ENCODE data around the gene TMX1.
A peak's percentile ranks its signal among the peaks of the same experiment; 100 is the strongest.

TMX1 gene

DNA sequence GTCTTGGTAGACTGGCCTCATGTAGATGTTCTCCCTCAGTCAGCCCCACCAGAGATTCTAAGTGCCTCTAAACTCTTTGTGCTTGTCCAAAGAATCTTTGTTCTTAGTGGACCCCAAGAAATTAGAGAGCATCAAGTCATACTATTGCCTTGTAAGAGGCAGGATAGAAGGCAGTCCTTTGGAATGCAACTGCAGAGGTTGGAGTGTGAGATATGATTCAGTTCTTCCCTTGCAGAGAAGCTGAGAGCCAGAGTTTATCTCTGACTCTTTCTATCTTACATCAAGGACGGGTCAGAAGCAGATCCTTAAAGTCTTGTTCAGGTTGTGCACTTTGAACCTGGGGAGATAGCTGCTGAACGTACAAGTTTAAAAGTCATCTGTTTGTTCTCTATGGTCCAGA, 21.1 kb downstream of the TMX1 start:
- TF ChIP-seq, protein P1, sequence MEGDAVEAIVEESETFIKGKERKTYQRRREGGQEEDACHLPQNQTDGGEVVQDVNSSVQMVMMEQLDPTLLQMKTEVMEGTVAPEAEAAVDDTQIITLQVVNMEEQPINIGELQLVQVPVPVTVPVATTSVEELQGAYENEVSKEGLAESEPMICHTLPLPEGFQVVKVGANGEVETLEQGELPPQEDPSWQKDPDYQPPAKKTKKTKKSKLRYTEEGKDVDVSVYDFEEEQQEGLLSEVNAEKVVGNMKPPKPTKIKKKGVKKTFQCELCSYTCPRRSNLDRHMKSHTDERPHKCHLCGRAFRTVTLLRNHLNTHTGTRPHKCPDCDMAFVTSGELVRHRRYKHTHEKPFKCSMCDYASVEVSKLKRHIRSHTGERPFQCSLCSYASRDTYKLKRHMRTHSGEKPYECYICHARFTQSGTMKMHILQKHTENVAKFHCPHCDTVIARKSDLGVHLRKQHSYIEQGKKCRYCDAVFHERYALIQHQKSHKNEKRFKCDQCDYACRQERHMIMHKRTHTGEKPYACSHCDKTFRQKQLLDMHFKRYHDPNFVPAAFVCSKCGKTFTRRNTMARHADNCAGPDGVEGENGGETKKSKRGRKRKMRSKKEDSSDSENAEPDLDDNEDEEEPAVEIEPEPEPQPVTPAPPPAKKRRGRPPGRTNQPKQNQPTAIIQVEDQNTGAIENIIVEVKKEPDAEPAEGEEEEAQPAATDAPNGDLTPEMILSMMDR (IDR thresholded peaks at IDR 0.05; ENCODE audit: low read depth, low read length) = no peak
- no peak for DNase-seq (ENCODE audit: extremely low read depth, low read depth)

DNA sequence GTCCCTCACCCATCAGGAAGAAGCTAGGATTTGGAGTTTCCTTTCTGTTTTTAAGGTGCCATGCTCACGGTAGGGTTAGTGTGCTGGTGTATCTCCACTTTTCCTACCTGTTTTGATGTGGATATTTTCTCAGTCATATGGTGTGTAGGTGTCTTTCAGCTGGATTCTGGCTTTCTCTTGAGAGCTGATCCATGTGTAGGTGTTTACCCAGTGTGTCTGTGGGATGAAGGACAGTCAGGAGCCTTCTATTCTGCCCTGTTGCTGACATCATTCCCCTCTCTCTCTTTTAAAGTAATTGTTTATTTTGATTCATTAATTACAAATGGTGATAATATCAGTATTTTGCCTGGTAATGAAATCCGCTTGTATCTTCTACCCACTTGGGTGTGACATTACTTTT, 22.8 kb downstream of the TMX1 start:
- TF ChIP-seq, protein P1 (IDR thresholded peaks at IDR 0.05; ENCODE audit: low read depth, low read length) = no peak
- DNase-seq (ENCODE audit: extremely low read depth, low read depth) = no peak

DNA sequence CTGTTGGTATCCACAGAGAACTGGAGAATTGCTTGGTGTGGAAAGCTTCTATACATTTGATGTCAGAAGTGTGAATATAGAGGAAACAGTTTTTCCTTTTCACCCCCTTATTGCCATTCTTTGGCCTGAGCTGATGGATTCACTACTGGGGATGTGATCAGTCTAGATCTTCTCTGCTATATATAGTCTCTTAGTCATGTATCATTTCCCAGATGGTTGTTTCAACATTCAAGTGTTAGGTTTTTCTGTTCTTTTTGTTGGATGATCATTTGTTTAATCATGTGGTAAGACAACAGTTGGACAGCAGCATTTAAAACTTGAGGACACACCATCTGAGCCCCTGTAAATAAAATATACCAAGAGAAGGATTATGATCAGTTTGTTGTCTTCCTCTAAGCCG, 29.6 kb downstream of the TMX1 start:
- TF ChIP-seq, protein P1 (IDR thresholded peaks at IDR 0.05; ENCODE audit: low read depth, low read length) = no peak
- no peak for DNase-seq (ENCODE audit: extremely low read depth, low read depth)

DNA sequence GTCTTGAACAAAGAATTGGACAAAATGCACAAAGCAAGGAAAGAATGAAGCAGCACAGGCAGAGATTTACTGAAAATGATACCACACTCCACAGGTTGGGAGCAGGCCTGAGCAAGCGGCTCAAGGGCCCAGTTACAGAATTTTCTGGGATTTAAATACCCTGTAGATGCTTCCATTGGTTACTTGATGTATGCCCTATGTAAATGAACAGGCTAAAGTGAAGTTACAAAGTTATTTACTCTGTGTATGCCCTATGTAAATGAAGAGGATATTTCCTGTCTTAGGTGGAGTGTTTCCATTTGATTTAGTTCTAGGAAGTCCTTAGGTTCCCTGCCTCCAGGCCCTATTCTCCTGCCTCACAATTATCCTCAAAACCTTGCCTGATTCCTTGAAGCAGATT, 36.6 kb downstream of the TMX1 start:
- TF ChIP-seq, protein P1 (IDR thresholded peaks at IDR 0.05; ENCODE audit: low read depth, low read length) = no peak

DNA sequence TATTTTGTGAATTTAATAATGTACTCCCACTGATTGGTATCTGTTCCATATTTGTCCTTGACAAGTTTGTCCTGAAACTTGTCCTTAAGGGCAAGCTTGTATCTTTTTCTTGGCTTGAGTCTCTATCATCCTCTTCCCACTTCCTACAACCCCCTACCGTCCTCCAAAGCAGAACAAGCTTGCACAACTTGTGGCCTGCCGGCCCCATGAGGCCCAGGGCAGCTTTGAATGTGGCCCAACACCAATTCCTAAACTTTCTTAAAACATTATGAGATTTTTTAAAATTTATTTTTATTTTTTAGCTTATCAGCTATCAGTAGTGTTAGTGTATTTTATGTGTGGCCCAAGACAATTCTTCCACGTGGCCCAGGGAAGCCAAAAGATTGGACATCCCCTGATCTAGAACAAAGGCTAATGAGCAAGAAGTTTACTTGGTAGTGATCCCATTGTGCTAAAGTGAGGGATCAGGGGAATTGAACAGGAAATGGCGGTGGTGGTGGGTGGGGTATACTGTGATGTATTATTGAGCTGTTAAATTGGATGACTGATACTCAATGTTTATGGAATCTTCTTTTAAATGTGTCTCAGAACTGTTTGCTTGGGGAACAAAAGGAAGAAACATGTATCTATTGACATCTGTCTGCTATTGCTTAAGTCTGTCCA, 37.8 kb downstream of the TMX1 start:
- DNase-seq (ENCODE audit: extremely low read depth, low read depth) = no peak

More for the DNA sequence above, 36.6 kb downstream of the TMX1 start:
- no peak for DNase-seq (ENCODE audit: extremely low read depth, low read depth)

DNA sequence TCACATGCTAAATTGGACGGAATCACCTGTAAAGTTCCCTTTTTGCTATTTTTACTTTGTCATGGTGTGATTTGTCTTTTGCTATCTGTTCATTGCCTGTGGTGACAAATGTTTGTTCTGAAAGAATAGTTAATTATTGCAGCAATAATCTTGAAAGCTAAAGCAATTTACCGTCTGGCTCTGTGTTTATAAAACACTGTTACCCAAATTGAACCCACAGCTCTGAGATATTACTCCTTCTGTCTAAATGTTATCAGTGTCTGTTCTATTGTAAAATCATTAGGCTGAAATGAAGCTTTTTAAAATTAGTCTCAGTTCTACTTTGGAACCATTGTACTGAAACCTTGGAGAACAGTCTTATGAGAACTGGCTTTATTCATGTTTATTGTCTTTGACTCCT, 42.5 kb downstream of the TMX1 start:
- TF ChIP-seq, protein P1 (IDR thresholded peaks at IDR 0.05; ENCODE audit: low read depth, low read length) = no peak
- no peak for DNase-seq (ENCODE audit: extremely low read depth, low read depth)

More for the DNA sequence above, 37.8 kb downstream of the TMX1 start:
- TF ChIP-seq, protein P1 (IDR thresholded peaks at IDR 0.05; ENCODE audit: low read depth, low read length) = no peak

DNA sequence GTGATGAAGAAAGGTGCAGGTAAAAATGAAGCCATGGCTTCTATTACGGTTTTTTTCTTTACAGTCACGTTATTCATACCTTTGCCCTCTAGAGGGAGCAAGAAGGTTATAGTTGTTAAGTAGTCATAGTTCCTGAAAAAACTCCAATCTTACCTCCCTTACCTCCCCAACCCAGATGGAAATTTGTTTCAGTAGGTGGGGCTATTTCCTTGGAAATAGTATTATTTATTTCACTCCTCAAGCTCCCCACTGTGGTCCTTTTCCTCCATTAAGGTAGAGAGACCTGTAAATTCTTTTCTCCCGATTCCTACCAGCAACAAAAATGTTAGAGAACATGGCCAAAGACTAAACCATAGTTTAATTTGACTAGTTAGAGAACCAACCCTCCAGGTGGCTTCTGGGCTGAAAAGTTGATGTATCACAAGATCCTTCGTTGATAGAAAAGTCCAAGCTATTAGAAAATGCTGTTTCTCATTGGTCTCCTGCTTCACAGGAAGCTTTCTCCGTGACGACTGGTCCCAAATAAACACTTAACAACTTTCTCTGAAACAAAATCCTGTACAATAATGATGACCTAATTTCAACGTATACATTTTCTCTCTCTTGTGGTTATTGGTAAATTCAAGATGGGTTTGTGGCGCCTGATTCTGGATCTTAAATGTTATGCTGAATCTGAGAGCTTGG, 43.5 kb downstream of the TMX1 start:
- TF ChIP-seq, protein P1 (IDR thresholded peaks at IDR 0.05; ENCODE audit: low read depth, low read length) = peak; percentile 66
- peak; percentile 85 for DNase-seq (ENCODE audit: extremely low read depth, low read depth)

All from AG09319 (cell line).